GM12892 (cell line): Measurements from ENCODE around the gene CDH22.

Experiments used
- POLR2A ChIP-seq: IDR thresholded peaks from 2 replicates; pipeline ENCODE4 v1.6.1; 2011; ENCODE audit warnings: low read depth, low read length, control low read depth
- POLR2AphosphoS5 ChIP-seq: IDR thresholded peaks from 2 replicates; pipeline ENCODE4 v1.6.1; 2011; ENCODE audit warnings: low read depth, low read length, control low read depth
- TAF1 ChIP-seq: IDR thresholded peaks from 2 replicates; pipeline ENCODE4 v1.6.1; 2011; ENCODE audit warnings: low read depth, mild to moderate bottlenecking, control low read depth, low read length, borderline replicate concordance

DNA sequence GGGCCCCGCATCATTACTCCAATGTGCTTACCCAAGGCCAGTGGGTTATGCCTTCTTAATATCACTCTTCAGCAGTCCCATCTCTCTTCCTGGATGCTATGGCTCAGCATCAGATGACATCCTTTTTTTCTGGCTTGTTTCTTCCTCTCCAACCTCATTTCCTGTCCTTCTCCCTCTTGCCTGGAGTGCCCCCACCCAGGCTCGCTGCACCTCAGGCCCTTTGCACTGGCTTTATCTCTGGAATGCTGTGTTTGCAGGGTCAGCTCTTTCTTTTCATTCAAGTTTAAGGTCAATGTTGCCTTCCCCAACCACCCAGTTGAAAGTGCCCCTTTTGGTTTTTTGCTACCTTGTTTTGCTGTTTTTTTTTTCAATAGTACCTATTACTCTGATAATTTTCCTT lies 153.5 kb downstream of the CDH22 start:
- TF ChIP-seq POLR2A (no peak), TAF1 (no peak), POLR2AphosphoS5 (no peak)
